ENCODE measurements around the gene AGFG2.

DNA sequence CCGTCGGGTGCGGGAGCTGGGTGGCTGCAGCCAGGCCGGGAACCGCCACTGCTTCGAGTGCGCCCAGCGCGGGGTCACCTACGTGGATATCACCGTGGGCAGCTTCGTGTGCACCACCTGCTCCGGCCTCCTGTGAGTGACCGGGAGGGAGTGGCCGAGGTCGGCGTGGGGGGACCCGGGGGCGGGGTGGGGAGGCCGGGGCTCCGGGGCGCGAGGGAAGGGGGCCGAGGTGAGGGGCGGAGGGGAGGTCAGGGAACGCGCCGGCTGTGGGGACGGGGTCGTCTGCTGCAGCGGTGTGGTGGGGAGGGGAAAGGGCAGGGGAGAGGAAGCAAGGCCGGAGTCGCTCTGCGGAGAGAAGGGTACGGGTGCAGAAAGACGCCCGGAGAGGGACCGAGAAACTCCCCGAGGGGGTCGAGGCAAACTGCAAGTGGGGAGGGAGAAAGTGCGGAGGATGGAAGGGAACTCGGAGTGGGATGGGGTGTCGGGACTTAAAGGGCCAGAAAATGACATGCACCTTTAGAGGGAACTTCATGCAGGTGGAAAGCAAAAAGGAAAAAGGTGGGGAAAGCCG, 518 bp downstream of the AGFG2 start:
- TF ChIP-seq, protein P1, sequence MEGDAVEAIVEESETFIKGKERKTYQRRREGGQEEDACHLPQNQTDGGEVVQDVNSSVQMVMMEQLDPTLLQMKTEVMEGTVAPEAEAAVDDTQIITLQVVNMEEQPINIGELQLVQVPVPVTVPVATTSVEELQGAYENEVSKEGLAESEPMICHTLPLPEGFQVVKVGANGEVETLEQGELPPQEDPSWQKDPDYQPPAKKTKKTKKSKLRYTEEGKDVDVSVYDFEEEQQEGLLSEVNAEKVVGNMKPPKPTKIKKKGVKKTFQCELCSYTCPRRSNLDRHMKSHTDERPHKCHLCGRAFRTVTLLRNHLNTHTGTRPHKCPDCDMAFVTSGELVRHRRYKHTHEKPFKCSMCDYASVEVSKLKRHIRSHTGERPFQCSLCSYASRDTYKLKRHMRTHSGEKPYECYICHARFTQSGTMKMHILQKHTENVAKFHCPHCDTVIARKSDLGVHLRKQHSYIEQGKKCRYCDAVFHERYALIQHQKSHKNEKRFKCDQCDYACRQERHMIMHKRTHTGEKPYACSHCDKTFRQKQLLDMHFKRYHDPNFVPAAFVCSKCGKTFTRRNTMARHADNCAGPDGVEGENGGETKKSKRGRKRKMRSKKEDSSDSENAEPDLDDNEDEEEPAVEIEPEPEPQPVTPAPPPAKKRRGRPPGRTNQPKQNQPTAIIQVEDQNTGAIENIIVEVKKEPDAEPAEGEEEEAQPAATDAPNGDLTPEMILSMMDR (conservative IDR thresholded peaks at IDR 0.05; ENCODE audit: low read length), result no peak
- no peak for TF ChIP-seq EZH2phosphoT487 (IDR thresholded peaks at IDR 0.05; ENCODE audit: borderline replicate concordance)
